ENCODE measurements around the gene ATXN1. TPM values are rescaled to one million over a fixed set of nuclear protein-coding genes. Genes with fewer than 3 reads are reported as not detected.

ATXN1 gene
- total and polyA plus RNA-seq, 2 of the 13 experiments (the other 11 are each of a cell fraction or from before 2014, with no cell fraction given): 20.7 to 39.5 TPM

DNA sequence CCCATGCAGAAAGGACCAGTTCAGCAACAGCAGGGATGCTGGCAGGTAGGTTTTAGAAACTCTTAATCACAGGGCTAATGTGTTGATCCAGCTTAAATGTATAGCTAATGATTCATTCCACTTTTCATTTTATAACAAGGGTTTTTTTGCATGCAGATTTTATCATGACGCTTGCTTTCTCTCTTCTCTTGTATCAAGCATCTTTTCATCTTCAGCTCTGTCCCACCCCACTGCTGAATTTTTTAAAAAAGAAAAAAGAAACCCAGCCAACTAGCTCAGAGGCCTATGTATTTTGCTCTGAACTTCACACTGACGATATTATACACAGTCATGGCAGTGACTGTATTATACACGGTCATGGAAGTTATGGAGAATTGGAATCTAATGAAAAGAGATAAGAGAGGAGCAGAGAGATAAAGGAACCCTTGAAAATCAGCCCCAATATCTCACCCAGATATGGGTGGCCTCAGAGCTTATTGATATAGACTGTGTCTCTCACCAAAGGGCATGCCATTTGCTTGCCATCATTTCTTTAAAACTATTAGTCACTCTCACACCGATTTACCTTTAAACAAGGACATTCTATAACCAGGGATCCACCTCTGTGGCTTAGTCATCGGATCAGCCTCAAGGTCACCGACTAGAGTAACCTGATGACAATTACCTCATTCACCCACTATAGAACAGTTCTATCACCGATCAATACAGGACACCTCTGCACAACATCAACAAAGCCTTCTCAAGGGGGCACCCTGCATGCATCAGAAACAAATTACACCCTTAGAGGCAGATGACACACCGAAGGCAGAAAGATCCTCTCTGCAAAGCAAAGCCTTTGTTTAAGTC lies 222.0 kb downstream of the ATXN1 start (continued):
- peak; percentile 83 for TF ChIP-seq TFE3 (CRISPR knock-in tag; IDR thresholded peaks at IDR 0.05)
- no peak for TF ChIP-seq FOXC1 (CRISPR knock-in tag; IDR thresholded peaks at IDR 0.05; ENCODE audit: borderline replicate concordance)
- TF ChIP-seq ZNF451 (CRISPR knock-in tag; IDR thresholded peaks at IDR 0.05): no peak
- no peak for TF ChIP-seq ZNF260 (CRISPR knock-in tag; IDR thresholded peaks at IDR 0.05; ENCODE audit: borderline replicate concordance, low read depth)
- TF ChIP-seq NONO (IDR thresholded peaks at IDR 0.05): no peak
- TF ChIP-seq NONO (CRISPR knock-in tag; conservative IDR thresholded peaks at IDR 0.05): no peak
- no peak for TF ChIP-seq HIC2 (CRISPR knock-in tag; IDR thresholded peaks at IDR 0.05; ENCODE audit: low read depth)
- TF ChIP-seq, protein P1, sequence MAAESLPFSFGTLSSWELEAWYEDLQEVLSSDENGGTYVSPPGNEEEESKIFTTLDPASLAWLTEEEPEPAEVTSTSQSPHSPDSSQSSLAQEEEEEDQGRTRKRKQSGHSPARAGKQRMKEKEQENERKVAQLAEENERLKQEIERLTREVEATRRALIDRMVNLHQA (CRISPR knock-in tag; IDR thresholded peaks at IDR 0.05): no peak
- TF ChIP-seq ZNF432 (CRISPR knock-in tag; IDR thresholded peaks at IDR 0.05; ENCODE audit: borderline replicate concordance): no peak
- no peak for TF ChIP-seq NFKB2 (CRISPR knock-in tag; IDR thresholded peaks at IDR 0.05; ENCODE audit: borderline replicate concordance)
- no peak for TF ChIP-seq SRSF9 (IDR thresholded peaks at IDR 0.05; ENCODE audit: borderline replicate concordance, insufficient read depth, low read depth, low read length, poor library complexity, severe bottlenecking)
- TF ChIP-seq ATF7 (IDR thresholded peaks at IDR 0.05): peak; percentile 91
- TF ChIP-seq ATF7 (CRISPR knock-in tag; IDR thresholded peaks at IDR 0.05): peak; percentile 71; the same call in 1 of the 2 replicates
- no peak; the same call in 1 of the 2 replicates for TF ChIP-seq ZNF746 (CRISPR knock-in tag; IDR thresholded peaks at IDR 0.05)
- peak; percentile 57 for TF ChIP-seq ZNF652 (CRISPR knock-in tag; IDR thresholded peaks at IDR 0.05; ENCODE audit: borderline replicate concordance, low read depth)
- TF ChIP-seq, protein P2, sequence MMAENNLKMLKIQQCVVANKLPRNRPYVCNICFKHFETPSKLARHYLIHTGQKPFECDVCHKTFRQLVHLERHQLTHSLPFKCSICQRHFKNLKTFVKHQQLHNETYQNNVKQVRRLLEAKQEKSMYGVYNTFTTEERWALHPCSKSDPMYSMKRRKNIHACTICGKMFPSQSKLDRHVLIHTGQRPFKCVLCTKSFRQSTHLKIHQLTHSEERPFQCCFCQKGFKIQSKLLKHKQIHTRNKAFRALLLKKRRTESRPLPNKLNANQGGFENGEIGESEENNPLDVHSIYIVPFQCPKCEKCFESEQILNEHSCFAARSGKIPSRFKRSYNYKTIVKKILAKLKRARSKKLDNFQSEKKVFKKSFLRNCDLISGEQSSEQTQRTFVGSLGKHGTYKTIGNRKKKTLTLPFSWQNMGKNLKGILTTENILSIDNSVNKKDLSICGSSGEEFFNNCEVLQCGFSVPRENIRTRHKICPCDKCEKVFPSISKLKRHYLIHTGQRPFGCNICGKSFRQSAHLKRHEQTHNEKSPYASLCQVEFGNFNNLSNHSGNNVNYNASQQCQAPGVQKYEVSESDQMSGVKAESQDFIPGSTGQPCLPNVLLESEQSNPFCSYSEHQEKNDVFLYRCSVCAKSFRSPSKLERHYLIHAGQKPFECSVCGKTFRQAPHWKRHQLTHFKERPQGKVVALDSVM (CRISPR knock-in tag; IDR thresholded peaks at IDR 0.05): 0 out of 2 replicates have a peak, but pooled peaks have one; percentile 26
- no peak for TF ChIP-seq ZNF124 (CRISPR knock-in tag; IDR thresholded peaks at IDR 0.05)
- no peak for TF ChIP-seq PTBP1 (IDR thresholded peaks at IDR 0.05; ENCODE audit: low read depth, low read length, poor library complexity, severe bottlenecking)
- TF ChIP-seq, protein P3, sequence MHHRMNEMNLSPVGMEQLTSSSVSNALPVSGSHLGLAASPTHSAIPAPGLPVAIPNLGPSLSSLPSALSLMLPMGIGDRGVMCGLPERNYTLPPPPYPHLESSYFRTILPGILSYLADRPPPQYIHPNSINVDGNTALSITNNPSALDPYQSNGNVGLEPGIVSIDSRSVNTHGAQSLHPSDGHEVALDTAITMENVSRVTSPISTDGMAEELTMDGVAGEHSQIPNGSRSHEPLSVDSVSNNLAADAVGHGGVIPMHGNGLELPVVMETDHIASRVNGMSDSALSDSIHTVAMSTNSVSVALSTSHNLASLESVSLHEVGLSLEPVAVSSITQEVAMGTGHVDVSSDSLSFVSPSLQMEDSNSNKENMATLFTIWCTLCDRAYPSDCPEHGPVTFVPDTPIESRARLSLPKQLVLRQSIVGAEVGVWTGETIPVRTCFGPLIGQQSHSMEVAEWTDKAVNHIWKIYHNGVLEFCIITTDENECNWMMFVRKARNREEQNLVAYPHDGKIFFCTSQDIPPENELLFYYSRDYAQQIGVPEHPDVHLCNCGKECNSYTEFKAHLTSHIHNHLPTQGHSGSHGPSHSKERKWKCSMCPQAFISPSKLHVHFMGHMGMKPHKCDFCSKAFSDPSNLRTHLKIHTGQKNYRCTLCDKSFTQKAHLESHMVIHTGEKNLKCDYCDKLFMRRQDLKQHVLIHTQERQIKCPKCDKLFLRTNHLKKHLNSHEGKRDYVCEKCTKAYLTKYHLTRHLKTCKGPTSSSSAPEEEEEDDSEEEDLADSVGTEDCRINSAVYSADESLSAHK (CRISPR knock-in tag; IDR thresholded peaks at IDR 0.05; ENCODE audit: borderline replicate concordance): no peak
- TF ChIP-seq SMAD1 (CRISPR knock-in tag; IDR thresholded peaks at IDR 0.05; ENCODE audit: borderline replicate concordance, low read depth): no peak
- TF ChIP-seq SIX4 (CRISPR knock-in tag; IDR thresholded peaks at IDR 0.05): peak; percentile 90
